ENCODE measurements around the gene RAD52. TPM values are rescaled to one million over a fixed set of nuclear protein-coding genes. Genes with fewer than 3 reads are reported as not detected.

Gene RAD52
- total RNA-seq, 1 experiment from 2014 or later: 15.3 TPM

DNA sequence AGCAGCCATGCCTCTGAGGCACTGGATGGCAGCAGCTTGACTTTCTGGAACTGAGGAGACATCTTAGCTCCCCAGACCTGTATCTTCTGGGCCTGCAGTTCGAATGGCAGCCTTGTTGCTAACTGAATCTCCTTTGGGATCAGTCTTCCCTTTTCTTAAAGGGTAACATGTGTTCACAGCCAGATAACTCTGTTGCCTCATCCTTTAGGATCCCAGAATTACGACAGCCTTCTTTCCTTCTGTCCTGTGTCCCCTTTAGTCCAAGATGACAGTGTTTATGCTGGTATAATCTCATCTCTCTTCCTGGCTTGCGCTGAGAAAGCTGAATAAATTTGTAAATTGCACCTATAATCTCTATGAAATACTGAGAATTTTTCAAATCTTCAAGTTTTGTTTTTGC, 32.5 kb upstream of the RAD52 start:
- no peaks in the 10 kb centered on the region for H3K79me2 ChIP-seq (ENCODE audit: insufficient read depth, low read length)
- peak overlapping the region; percentile 42 for H3K18ac ChIP-seq (ENCODE audit: insufficient read length, low read depth, low read length)
- H4K91ac ChIP-seq (ENCODE audit: insufficient read length, low read depth, low read length): no peak overlapping the region
- H3T11ph ChIP-seq (ENCODE audit: low read length): no peak overlapping the region
- H3K9me3 ChIP-seq (ENCODE audit: control insufficient read depth, low read depth, low read length): no peaks in the 10 kb centered on the region
- no peaks in the 10 kb centered on the region for H3K4me1 ChIP-seq (ENCODE audit: insufficient read depth, low read length)
- H3K27ac ChIP-seq (ENCODE audit: insufficient read length, low read depth, low read length): no peak overlapping the region
- H3K27me3 Mint-ChIP-seq (ENCODE audit: low read depth): no peaks in the 10 kb centered on the region
- no peak overlapping the region for H2AFZ ChIP-seq (ENCODE audit: low read length)
- no peak overlapping the region for H3K23ac ChIP-seq (ENCODE audit: insufficient read length, low read depth, low read length)
- DNase-seq: no peak
- no peak overlapping the region for H4K5ac ChIP-seq (ENCODE audit: insufficient read length, low read depth, low read length)
- H4K8ac ChIP-seq (replicated peaks; ENCODE audit: insufficient read length, low read depth, low read length): no peak overlapping the region
- no peaks in the 10 kb centered on the region; a peak in 1 of 7 replicates for H3K36me3 Mint-ChIP-seq (ENCODE audit: insufficient read depth in 1 of 3, low read depth in 3 of 3)
- H4K20me1 ChIP-seq (ENCODE audit: control insufficient read depth, insufficient read depth, insufficient read length): no peaks in the 10 kb centered on the region
- H3K23me2 ChIP-seq (ENCODE audit: insufficient read length, low read depth, low read length, poor library complexity, severe bottlenecking): no peaks in the 10 kb centered on the region
- H3K4me2 ChIP-seq (ENCODE audit: insufficient read depth, insufficient read length, low read length): no peak overlapping the region
- H2BK5ac ChIP-seq (ENCODE audit: insufficient read length, low read length): no peak overlapping the region
- no peaks in the 10 kb centered on the region for H3K79me1 ChIP-seq (ENCODE audit: insufficient read depth, low read depth, low read length, poor library complexity, severe bottlenecking)
- H2BK12ac ChIP-seq (ENCODE audit: insufficient read length, low read depth, low read length): no peak overlapping the region
- H2AK5ac ChIP-seq (ENCODE audit: insufficient read length, low read length): no peak overlapping the region
- no peak overlapping the region for H3K56ac ChIP-seq (ENCODE audit: insufficient read length, low read depth, low read length)
- H2BK120ac ChIP-seq (ENCODE audit: low read depth, low read length, poor library complexity, severe bottlenecking): no peak overlapping the region
- H3K4me3 Mint-ChIP-seq: no peak overlapping the region
- no peaks in the 10 kb centered on the region for H3K27me3 ChIP-seq (ENCODE audit: insufficient read depth, low read length)
- WGBS (ENCODE audit: extremely low coverage, insufficient read length, low lambda C conversion rate): no CpG with 5 or more reads among the region's 3 CpGs
- no peak overlapping the region for H3K9ac ChIP-seq (ENCODE audit: extremely low read depth, insufficient read length, low read length)
- H3K4ac ChIP-seq (ENCODE audit: low read depth, low read length): no peak overlapping the region
- H3K9me3 Mint-ChIP-seq: no peaks in the 10 kb centered on the region
- H3K4me1 Mint-ChIP-seq: peaks cover 0 to 4% of the 10 kb centered on the region in 2 experiments; a peak in 1 of 4 replicates
- H2BK15ac ChIP-seq (ENCODE audit: low read depth, low read length): no peak overlapping the region
- TF ChIP-seq, protein P1, sequence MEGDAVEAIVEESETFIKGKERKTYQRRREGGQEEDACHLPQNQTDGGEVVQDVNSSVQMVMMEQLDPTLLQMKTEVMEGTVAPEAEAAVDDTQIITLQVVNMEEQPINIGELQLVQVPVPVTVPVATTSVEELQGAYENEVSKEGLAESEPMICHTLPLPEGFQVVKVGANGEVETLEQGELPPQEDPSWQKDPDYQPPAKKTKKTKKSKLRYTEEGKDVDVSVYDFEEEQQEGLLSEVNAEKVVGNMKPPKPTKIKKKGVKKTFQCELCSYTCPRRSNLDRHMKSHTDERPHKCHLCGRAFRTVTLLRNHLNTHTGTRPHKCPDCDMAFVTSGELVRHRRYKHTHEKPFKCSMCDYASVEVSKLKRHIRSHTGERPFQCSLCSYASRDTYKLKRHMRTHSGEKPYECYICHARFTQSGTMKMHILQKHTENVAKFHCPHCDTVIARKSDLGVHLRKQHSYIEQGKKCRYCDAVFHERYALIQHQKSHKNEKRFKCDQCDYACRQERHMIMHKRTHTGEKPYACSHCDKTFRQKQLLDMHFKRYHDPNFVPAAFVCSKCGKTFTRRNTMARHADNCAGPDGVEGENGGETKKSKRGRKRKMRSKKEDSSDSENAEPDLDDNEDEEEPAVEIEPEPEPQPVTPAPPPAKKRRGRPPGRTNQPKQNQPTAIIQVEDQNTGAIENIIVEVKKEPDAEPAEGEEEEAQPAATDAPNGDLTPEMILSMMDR (conservative IDR thresholded peaks at IDR 0.05): no peak
- H2BK20ac ChIP-seq (ENCODE audit: low read depth, low read length, poor library complexity, severe bottlenecking): no peak overlapping the region
- no peak overlapping the region for H3K27ac Mint-ChIP-seq
- no peak overlapping the region for H3K14ac ChIP-seq (ENCODE audit: insufficient read depth, low read length)
